Activated T-cell treated with anti-CD3 and anti-CD28 coated beads, Interleukin-2, amount 50 U/mL, for 4 hours (primary cell): Measurements from ENCODE around the gene SRL. TPM values are rescaled to one million over a fixed set of nuclear protein-coding genes. Genes with fewer than 3 reads are reported as not detected.
A peak's percentile ranks its signal among the peaks of the same experiment; 100 is the strongest.

Experiments used
- ATAC-seq, 2 donors: fragments of 200-7000 bp; cut with Tn5 transposase; one replicate each; pipeline ENCODE4 v1.10.0; 2021
- DNase-seq: peaks from one replicate; pipeline ENCODE4 v3.0.0-alpha.2; 2020
- H3K27me3 Mint-ChIP-seq: one replicate; pipeline ENCODE4 v1.8.0; 2021; ENCODE audit warnings: low read depth, mixed read lengths
- H3K36me3 Mint-ChIP-seq: one replicate; pipeline ENCODE4 v1.8.0; 2022; ENCODE audit warnings: mixed read lengths; ENCODE audit not compliant: insufficient read depth
- H3K4me1 Mint-ChIP-seq: one replicate; pipeline ENCODE4 v1.8.0; 2021; ENCODE audit warnings: low read depth, mixed read lengths
- H3K4me3 Mint-ChIP-seq: one replicate; pipeline ENCODE4 v1.8.0; 2021; ENCODE audit warnings: mild to moderate bottlenecking, moderate library complexity, mixed read lengths
- H3K9me3 Mint-ChIP-seq: one replicate; pipeline ENCODE4 v1.8.0; 2021; ENCODE audit warnings: mixed read lengths
- total RNA-seq, 3 donors: library from RNA; stranded (reverse); gene quantifications; one replicate each; pipeline ENCODE4 v1.2.1, GENCODE V29; 2021

The SRL gene
- total RNA-seq, 3 donors from 2014 or later, result 0.05 TPM; not detected in 2

DNA sequence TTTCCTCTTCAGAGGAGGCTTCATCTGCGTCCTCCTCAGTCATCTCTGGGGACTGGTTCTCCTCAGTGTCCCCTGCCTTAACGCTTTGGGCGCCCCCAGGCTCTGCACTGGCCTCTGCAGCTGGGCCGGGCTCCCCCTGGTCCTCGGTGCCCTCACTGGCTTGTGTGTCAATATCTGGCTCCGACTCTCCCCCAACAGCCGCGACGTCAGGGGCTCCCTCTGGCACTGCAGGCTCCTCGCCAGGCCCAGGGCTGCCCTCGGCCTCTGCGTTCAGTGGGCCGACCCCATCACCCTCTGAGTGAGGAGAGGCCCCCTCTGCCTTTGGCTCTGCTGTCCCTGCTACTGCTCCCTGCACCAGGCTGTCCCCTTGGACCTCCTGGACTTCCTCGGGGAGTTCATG, 34.7 kb downstream of the SRL start:
- Mint-ChIP-seq H3K36me3 (no peaks in the 10 kb centered on the region), H3K4me3 (no peak overlapping the region), H3K4me1 (peaks cover 8% of the 10 kb centered on the region), H3K9me3 (no peaks in the 10 kb centered on the region), H3K27me3 (no peaks in the 10 kb centered on the region)
- ATAC-seq, result no peak
- DNase-seq, result no peak

DNA sequence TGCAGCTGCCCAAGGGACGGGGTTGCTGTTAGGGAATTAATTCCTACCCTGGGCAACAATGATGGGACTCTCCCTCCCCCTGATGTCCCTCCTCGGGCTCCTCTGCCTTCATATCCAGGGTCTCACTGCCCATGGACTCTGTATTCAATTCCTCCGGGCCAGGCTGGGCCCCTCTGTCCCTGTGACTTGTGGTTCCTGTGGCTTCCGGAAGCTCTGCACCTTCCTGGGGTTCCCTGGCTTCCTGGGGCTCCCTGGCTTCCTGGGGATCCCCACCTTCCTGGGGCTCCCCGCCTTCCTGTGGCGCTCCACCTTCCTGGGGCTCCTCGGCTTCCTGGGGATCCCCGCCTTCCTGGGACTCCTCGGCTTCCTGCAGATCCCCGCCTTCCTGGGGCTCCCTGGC, 35.2 kb downstream of the SRL start:
- ATAC-seq (no peak), DNase-seq (no peak)
- Mint-ChIP-seq H3K27me3 (no peaks in the 10 kb centered on the region), H3K4me1 (peaks cover 8% of the 10 kb centered on the region), H3K4me3 (no peak overlapping the region), H3K9me3 (no peaks in the 10 kb centered on the region), H3K36me3 (no peaks in the 10 kb centered on the region)

DNA sequence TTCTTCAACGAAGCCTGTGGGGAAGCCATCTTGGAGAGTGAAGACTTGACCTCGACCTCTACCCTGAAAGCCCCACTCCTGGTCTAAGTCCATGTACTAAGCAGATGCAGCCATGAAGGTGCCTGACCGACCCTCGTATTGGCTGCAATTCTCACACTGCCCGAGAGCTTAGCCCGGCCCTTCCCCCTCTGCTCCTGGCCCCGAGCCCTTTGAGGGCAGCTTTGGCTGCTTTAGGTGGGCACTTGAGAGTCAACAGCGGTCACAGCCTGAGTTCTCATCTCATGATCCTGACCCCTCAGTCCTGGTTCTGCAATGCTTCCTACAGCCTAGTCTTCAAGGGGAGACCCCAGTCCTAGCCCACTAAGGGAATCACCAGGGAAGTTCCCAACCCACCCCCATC, 35.9 kb downstream of the SRL start:
- no peaks in the 10 kb centered on the region for H3K9me3 Mint-ChIP-seq
- peaks cover 8% of the 10 kb centered on the region for H3K4me1 Mint-ChIP-seq
- ATAC-seq (no peak), DNase-seq (no peak)
- H3K27me3 Mint-ChIP-seq, result no peaks in the 10 kb centered on the region
- H3K4me3 Mint-ChIP-seq, result no peak overlapping the region
- no peaks in the 10 kb centered on the region for H3K36me3 Mint-ChIP-seq

- Mint-ChIP-seq H3K36me3 (no peaks in the 10 kb centered on the region), H3K27me3 (peaks cover 6% of the 10 kb centered on the region), H3K4me1 (peaks cover 10% of the 10 kb centered on the region), H3K4me3 (no peak overlapping the region), H3K9me3 (no peaks in the 10 kb centered on the region)
- ATAC-seq (no peak), DNase-seq (no peak)
These were observed 37.4 kb downstream of the SRL start for GRCh38 chr16:4204521-4204920.

- Mint-ChIP-seq H3K4me3 (no peak overlapping the region), H3K4me1 (peaks cover 10% of the 10 kb centered on the region), H3K36me3 (no peaks in the 10 kb centered on the region), H3K27me3 (peaks cover 6% of the 10 kb centered on the region), H3K9me3 (no peaks in the 10 kb centered on the region)
- ATAC-seq, result no peak
- no peak for DNase-seq
These were observed 38.1 kb downstream of the SRL start for GRCh38 chr16:4203748-4204147.

GRCh38 chr16:4202615-4203345, 39.1 kb downstream of the SRL start:
- no peak for ATAC-seq

DNA sequence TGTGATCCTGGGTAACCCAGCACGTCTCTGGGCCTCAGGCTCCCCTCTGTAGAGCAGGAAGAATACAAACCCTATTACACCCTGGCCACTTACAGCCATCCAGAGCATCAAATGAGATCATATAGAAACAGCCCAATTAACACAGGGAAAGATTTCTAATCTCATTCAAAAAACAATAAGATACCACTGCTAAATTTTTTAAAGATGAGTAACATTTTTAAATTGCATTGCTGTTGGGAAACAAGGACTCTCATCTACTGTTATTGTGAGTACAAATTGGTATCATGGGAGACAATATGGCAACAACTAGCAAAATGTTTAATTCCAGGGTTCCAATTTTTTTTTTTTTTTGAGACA, 41.1 kb downstream of the SRL start:
- Mint-ChIP-seq H3K27me3 (peaks cover 6% of the 10 kb centered on the region), H3K4me1 (peaks cover 3% of the 10 kb centered on the region), H3K36me3 (no peaks in the 10 kb centered on the region), H3K4me3 (no peak overlapping the region), H3K9me3 (no peaks in the 10 kb centered on the region)
- DNase-seq (no peak), ATAC-seq (no peak)

More at GRCh38 chr16:4202615-4203345, 39.1 kb downstream of the SRL start:
- DNase-seq, result no peak
- H3K9me3 Mint-ChIP-seq, result no peaks in the 10 kb centered on the region
- H3K27me3 Mint-ChIP-seq, result peaks cover 6% of the 10 kb centered on the region
- H3K4me3 Mint-ChIP-seq, result no peak overlapping the region
- H3K36me3 Mint-ChIP-seq, result no peaks in the 10 kb centered on the region
- H3K4me1 Mint-ChIP-seq, result peaks cover 8% of the 10 kb centered on the region

DNA sequence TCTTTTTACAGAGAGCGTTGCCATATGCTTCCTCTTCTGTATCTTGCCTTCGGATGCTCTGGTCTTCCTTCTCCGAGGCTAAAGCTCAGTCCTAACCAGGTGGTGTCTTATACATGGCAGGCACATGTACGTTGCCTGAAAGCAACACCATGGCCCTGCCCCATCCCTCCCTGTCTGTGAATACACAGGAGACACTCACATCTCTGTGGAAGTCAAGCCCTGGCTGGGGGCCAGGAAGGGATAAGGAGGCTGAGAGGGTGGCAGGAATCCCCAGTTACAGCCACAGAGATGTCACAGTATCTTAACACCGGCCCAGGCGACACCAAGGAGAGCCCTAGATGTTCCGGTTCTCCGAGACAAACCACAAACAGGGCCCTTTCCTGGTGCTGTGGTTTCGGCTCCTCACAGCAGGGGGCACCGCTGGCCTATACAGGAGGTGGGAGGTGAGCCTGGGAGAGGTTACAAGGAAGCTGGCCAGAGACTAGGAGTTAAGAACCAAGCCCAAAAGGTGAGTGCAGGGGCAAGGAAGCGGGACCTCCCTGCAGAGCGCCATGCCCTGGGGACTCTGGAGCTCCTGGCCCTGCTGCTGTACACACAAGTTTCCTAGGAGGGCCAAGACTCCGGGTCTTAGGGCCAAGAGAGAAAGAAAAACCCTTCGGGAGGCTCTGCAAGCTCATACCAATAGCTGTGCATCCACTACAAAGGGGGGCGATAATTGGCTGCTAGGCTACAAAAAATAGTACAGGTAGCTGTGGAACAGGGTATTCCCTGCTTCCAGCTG, 41.7 kb downstream of the SRL start:
- no peaks in the 10 kb centered on the region for H3K36me3 Mint-ChIP-seq
- H3K27me3 Mint-ChIP-seq, result peaks cover 6% of the 10 kb centered on the region
- H3K4me3 Mint-ChIP-seq, result no peak overlapping the region
- DNase-seq, result no peak
- peaks cover 3% of the 10 kb centered on the region for H3K4me1 Mint-ChIP-seq
- ATAC-seq, result peak in 1 of 2 donors; percentile 46
- H3K9me3 Mint-ChIP-seq, result no peaks in the 10 kb centered on the region

GRCh38 chr16:4198816-4199215, 43.1 kb downstream of the SRL start:
- ATAC-seq, result no peak
- Mint-ChIP-seq H3K9me3 (no peaks in the 10 kb centered on the region), H3K36me3 (no peaks in the 10 kb centered on the region), H3K4me1 (peaks cover 3% of the 10 kb centered on the region), H3K4me3 (no peak overlapping the region), H3K27me3 (peaks cover 6% of the 10 kb centered on the region)
- no peak for DNase-seq

DNA sequence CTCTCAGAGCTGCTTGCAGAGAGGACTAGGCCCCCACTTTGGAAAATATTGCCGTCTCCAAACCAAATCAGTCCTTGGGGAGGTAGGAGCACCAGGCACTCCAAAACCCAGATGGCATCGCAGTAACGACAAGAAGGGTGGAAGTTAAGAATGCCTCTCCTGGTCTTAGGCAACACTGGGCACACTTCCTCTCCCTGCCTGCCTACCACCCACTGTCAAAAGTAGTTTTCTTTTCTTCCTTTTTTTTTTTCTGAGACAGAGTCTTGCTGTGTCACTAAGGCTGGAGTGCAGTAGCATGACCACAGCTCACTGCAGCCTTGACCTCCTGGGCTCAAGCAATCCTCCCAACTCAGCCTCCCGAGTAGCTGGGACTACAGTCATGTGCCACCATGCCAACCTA, 47.2 kb downstream of the SRL start:
- no peaks in the 10 kb centered on the region for H3K36me3 Mint-ChIP-seq
- H3K4me1 Mint-ChIP-seq, result no peaks in the 10 kb centered on the region
- H3K9me3 Mint-ChIP-seq, result no peaks in the 10 kb centered on the region
- no peak overlapping the region for H3K4me3 Mint-ChIP-seq
- ATAC-seq (no peak), DNase-seq (no peak)
- no peaks in the 10 kb centered on the region for H3K27me3 Mint-ChIP-seq

GRCh38 chr16:4193920-4194319, 48.0 kb downstream of the SRL start:
- no peak for DNase-seq
- no peak overlapping the region for H3K4me3 Mint-ChIP-seq
- H3K36me3 Mint-ChIP-seq, result no peaks in the 10 kb centered on the region
- no peak for ATAC-seq
- H3K27me3 Mint-ChIP-seq, result peaks cover 2% of the 10 kb centered on the region
- no peaks in the 10 kb centered on the region for H3K4me1 Mint-ChIP-seq
- H3K9me3 Mint-ChIP-seq, result no peaks in the 10 kb centered on the region

GRCh38 chr16:4192206-4192605, 49.7 kb downstream of the SRL start:
- H3K36me3 Mint-ChIP-seq, result no peaks in the 10 kb centered on the region
- no peak for DNase-seq
- peaks cover 2% of the 10 kb centered on the region for H3K27me3 Mint-ChIP-seq
- H3K4me1 Mint-ChIP-seq, result no peaks in the 10 kb centered on the region
- no peaks in the 10 kb centered on the region for H3K9me3 Mint-ChIP-seq
- H3K4me3 Mint-ChIP-seq, result no peak overlapping the region
- no peak for ATAC-seq

GRCh38 chr16:4190712-4191333, 51.1 kb downstream of the SRL start:
- Mint-ChIP-seq H3K4me3 (no peak overlapping the region), H3K9me3 (no peaks in the 10 kb centered on the region), H3K4me1 (no peaks in the 10 kb centered on the region), H3K36me3 (no peaks in the 10 kb centered on the region), H3K27me3 (peaks cover 2% of the 10 kb centered on the region)
- ATAC-seq (no peak), DNase-seq (no peak)

DNA sequence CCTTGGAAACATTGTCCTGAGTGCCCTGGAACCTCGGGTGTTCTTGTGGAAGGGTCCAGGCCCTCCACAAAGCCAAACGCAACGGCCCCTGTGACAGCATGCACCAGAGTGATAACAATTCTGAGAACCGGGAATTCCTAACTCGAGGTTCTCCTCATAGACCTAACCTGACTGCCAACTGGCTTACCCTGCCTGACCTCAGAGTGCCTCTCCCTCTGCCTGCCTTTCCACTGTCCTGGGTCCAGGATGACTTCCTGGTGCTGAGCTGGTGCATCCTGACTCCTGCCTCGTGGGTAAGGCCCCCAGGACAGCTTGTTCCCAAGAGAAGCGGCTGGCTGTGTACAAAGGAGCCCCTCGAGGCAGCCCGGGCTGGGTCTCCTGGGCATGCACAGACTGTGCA, 51.8 kb downstream of the SRL start:
- no peak for ATAC-seq
- no peak for DNase-seq
- Mint-ChIP-seq H3K36me3 (no peaks in the 10 kb centered on the region), H3K4me1 (no peaks in the 10 kb centered on the region), H3K27me3 (peaks cover 2% of the 10 kb centered on the region), H3K4me3 (no peak overlapping the region), H3K9me3 (no peaks in the 10 kb centered on the region)
